Upper lobe of right lung (tissue), 1 donor: ENCODE results near the gene SOWAHA. TPM values are rescaled to one million over a fixed set of nuclear protein-coding genes. Genes with fewer than 3 reads are reported as not detected.
A peak's percentile ranks its signal among the peaks of the same experiment; 100 is the strongest.

ENCODE experiments used
- ATAC-seq: fragments of 200-7000 bp; cut with Tn5 transposase; one replicate; pipeline ENCODE4 v1.9.1; 2020; ENCODE audit warnings: mild to moderate bottlenecking, moderate library complexity
- DNase-seq: peaks from one replicate; pipeline ENCODE4 v3.0.0-alpha.2; 2020
- H3K27ac ChIP-seq: fragments of 200-600 bp; one replicate; pipeline ENCODE4 v1.8.0; 2022
- H3K27me3 ChIP-seq: fragments of 200-600 bp; one replicate; pipeline ENCODE4 v1.8.0; 2022; ENCODE audit warnings: mild to moderate bottlenecking
- H3K36me3 ChIP-seq: fragments of 200-600 bp; one replicate; pipeline ENCODE4 v1.8.0; 2022
- H3K4me1 ChIP-seq: fragments of 200-600 bp; one replicate; pipeline ENCODE4 v1.8.0; 2022
- H3K4me3 ChIP-seq: fragments of 200-600 bp; one replicate; pipeline ENCODE4 v1.8.0; 2022; ENCODE audit warnings: mild to moderate bottlenecking
- H3K9me3 ChIP-seq: fragments of 200-600 bp; one replicate; pipeline ENCODE4 v1.8.0; 2022
- intact Hi-C: fragments of 100-400 bp; cut with DNase I; formaldehyde crosslinking; loops from one replicate; pipeline ENCODE4 v1.11.0; 2022
- total RNA-seq: library from RNA; stranded (reverse); fragmentation: NEBNext Ultra II Directional; extraction: Animal tissue kit (Norgen Biotek cat#: 25700); gene quantifications from one replicate; pipeline ENCODE4 v1.2.1, GENCODE V29; 2021
- TF ChIP-seq, protein P1 (sequence below): fragments of 200-600 bp; IDR thresholded peaks from one replicate; pipeline ENCODE4 v1.8.0; 2022; ENCODE audit warnings: antibody characterized with exemption
- donor health status: DM: no; HTN: yes; CAD: no; lungs with severe emphysema.

The SOWAHA gene
- total RNA-seq, 1 donor from 2014 or later, result not detected

DNA sequence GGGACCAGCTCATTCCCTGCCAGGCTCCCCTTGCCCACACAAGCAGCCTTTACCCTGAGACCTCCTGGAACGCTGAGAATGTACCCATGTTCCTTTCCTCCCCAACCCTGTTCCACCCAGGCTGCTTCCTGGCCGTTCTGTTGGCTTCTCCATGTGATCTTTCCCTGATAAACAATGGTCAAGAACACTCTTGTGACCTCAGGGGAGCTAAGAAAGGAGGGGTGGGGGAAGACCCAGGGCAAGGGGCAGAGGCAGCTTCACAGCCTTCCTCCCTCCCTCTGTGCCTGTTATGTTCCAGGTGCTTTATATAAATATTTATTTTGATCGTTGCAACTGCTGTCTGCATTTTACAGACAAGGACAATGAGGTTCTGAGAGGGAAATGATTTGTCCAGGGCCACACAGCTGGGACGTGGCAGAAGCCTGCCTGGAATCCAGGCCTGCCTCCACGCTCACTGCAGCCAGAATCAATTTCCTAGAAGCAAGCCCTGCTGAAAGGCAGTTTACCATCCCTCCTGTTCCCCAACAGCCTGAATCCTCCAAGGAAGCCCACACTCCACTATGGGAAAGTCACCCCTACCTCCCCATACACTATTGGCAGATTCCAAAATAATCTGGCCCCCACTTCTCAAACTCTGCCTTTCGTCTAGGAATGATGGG lies 13.5 kb downstream of the SOWAHA start:
- Histone ChIP-seq H3K27me3 (no peaks in the 10 kb centered on the region), H3K36me3 (no peaks in the 10 kb centered on the region), H3K4me3 (no peak overlapping the region), H3K9me3 (no peaks in the 10 kb centered on the region), H3K27ac (peak overlapping the region; percentile 31), H3K4me1 (peaks cover 29% of the 10 kb centered on the region)
- TF ChIP-seq, protein P1, sequence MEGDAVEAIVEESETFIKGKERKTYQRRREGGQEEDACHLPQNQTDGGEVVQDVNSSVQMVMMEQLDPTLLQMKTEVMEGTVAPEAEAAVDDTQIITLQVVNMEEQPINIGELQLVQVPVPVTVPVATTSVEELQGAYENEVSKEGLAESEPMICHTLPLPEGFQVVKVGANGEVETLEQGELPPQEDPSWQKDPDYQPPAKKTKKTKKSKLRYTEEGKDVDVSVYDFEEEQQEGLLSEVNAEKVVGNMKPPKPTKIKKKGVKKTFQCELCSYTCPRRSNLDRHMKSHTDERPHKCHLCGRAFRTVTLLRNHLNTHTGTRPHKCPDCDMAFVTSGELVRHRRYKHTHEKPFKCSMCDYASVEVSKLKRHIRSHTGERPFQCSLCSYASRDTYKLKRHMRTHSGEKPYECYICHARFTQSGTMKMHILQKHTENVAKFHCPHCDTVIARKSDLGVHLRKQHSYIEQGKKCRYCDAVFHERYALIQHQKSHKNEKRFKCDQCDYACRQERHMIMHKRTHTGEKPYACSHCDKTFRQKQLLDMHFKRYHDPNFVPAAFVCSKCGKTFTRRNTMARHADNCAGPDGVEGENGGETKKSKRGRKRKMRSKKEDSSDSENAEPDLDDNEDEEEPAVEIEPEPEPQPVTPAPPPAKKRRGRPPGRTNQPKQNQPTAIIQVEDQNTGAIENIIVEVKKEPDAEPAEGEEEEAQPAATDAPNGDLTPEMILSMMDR, result no peak
- peak; percentile 51 for DNase-seq
- intact Hi-C loops, result no loop called here
- no peak for ATAC-seq

DNA sequence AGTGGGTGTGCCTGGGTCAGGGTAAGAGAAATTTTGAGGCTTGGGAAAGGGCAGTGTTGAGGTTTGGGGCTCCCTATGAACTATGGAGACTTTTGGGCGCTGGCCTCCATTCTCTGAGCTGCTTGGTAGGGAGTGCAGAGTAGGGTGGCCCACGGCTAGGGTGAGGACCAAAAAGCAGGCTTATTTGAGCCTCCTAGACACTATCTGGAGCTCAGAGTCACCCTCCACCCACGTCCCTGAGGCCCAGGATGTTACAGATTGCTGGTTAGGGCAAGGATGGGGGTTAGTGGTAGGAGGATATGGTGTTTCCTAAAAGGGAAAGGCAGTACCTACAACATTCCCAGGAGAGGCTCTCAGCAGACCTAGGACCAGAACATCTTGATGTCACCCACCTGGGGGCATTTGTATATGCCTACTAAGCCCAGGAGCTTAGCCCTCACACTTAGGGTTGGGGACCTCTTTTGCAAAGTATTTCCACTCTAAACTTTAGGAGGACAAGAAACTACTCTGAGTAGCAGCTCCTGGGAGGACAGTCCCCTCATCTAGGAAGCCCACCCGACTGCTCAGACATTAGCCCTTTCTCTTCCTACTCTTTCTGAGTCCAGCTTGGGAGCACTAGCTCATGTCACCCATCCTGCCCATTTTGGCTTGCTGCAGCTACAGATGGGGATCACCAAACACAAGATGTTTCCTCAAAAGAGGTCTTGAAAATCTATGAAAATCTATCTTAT lies 15.0 kb downstream of the SOWAHA start:
- DNase-seq (no peak), ATAC-seq (no peak)
- H3K27me3 ChIP-seq, result no peaks in the 10 kb centered on the region
- no peaks in the 10 kb centered on the region for H3K36me3 ChIP-seq
- intact Hi-C loops, result no loop called here
- H3K9me3 ChIP-seq, result no peaks in the 10 kb centered on the region
- peaks cover 29% of the 10 kb centered on the region for H3K4me1 ChIP-seq
- H3K27ac ChIP-seq, result no peak overlapping the region
- no peak overlapping the region for H3K4me3 ChIP-seq
- TF ChIP-seq, protein P1, result no peak

DNA sequence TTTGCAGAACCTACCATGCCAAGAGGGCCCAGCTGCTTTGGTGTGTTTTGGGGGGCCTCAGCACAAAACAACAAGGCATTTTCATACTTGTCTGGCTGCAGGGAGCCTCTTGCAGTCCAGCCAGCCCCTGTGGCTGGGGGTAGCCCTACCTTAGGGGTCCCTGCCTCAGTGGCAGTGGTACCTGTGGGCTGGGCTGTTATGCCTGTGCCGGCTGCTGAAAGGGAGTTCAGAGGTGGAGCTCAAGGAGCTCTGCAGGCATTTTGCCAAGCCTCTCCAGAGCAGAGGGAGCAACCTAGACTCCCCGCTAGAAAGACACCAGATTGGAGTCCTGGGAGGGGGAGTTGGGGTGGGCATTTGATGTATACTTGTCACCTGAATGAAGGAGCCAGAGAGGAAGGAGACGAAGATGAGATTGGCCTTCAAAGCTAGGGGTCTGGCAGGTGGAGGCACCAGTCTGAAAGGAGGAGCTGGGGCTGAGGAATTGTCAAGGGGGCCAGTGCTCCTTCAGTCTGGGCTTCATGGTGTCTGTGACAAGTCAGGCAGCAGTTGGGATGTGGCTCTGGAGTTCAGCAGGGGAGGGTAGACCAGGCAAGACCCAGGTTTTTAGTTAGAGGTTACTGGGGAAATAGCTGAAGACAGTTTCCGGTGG lies 15.9 kb downstream of the SOWAHA start:
- H3K4me1 ChIP-seq, result peaks cover 29% of the 10 kb centered on the region
- no peaks in the 10 kb centered on the region for H3K9me3 ChIP-seq
- no peaks in the 10 kb centered on the region for H3K36me3 ChIP-seq
- H3K4me3 ChIP-seq, result peak overlapping the region; percentile 73
- DNase-seq, result no peak
- intact Hi-C loops, result no loop called here
- no peaks in the 10 kb centered on the region for H3K27me3 ChIP-seq
- TF ChIP-seq, protein P1, result no peak
- no peak for ATAC-seq
- H3K27ac ChIP-seq, result no peak overlapping the region

DNA sequence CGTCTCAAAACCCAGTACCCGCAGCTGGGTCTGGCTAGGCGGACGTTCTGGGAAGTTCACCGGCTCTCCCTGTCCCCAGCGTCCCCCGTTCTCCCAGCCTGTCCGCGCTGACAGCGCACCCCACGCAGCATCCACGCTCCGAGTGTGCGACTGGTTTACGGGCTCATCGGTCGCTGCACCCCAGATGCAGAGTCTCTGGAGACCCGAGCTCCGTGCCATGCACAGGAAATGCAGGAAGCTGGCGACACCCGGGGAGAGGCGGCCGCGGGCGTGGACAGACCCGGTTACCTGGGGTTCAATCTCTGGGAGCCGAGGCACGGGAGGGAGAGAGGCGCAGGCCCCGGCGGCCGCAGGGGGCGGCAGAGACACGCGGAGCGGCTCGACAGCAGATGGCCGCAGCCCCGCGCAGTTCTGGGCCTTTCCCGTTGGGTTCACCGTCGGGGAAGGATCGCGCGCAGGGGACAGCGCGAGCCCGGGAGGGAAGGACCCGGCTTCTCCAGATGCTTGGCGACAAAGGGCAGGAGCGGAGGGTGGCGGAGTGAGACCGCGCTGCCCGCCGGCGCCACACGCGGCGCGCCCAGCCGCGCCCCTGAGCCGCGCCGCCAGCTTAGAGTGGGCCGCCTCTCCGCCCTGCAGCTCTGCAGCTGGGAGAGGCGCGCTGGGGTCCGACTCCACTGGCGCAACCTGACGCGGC lies 16.8 kb downstream of the SOWAHA start:
- ATAC-seq (peak; percentile 89), DNase-seq (peak; percentile 93)
- peak overlapping the region; percentile 73 for H3K4me3 ChIP-seq
- TF ChIP-seq, protein P1, result peak; percentile 92
- H3K9me3 ChIP-seq, result no peaks in the 10 kb centered on the region
- H3K36me3 ChIP-seq, result no peaks in the 10 kb centered on the region
- H3K27ac ChIP-seq, result peak overlapping the region; percentile 91
- no peaks in the 10 kb centered on the region for H3K27me3 ChIP-seq
- intact Hi-C loops, result no loop called here
- H3K4me1 ChIP-seq, result peaks cover 29% of the 10 kb centered on the region

DNA sequence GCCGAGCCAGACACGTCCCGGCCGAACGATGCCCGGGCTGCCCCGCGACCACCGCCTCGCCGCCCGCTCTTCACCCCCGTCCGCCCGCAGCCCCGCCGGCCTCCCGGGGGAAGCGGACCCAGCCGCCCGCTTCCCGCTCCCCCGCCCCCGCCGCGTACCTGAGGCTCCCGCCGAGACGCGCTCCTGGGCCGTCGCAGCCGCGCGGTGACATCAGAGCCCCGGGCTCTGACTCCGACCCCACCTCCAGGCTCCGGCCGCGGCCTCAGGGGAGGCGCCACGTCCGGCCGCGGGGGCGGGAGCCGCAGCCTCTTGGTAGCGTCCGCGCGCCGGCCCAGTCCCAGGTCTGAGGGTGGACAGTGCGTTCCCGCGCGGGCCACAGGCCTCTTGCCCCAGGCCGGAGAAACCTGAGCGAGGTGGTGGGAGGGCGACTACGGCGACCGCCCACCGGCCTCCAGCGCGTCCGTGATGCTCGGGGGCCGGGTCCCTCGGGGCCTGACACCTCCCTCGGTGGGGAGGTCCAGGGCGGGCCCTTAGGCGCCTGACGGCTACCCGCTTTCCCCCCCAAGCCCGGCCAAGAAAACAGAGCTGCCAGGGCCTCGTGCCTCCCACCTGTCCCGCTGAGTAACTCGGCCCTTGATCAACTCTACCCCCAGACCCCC lies 17.5 kb downstream of the SOWAHA start, which contains the start of gene SHROOM1:
Gene SHROOM1, minus strand, starts transcription at position 212 of the 659 bp plus-strand sequence. CDS start 4,507 bp downstream, outside the sequence.
- Histone ChIP-seq H3K36me3 (no peaks in the 10 kb centered on the region), H3K27me3 (no peaks in the 10 kb centered on the region), H3K4me3 (peak within 1 kb of the TSS; percentile 73), H3K9me3 (no peaks in the 10 kb centered on the region), H3K4me1 (peaks cover 29% of the 10 kb centered on the region), H3K27ac (peak within 1 kb of the TSS; percentile 91)
- TF ChIP-seq, protein P1, result no peak
- DNase-seq (peak; percentile 92), ATAC-seq (peak; percentile 90)
- intact Hi-C loops, result no loop called here
